ENCODE results near the gene CREM. TPM values are rescaled to one million over a fixed set of nuclear protein-coding genes. Genes with fewer than 3 reads are reported as not detected.

The CREM gene
- polyA plus RNA-seq, 4 donors: 39.2 to 85.1 (median 48.4) TPM

DNA sequence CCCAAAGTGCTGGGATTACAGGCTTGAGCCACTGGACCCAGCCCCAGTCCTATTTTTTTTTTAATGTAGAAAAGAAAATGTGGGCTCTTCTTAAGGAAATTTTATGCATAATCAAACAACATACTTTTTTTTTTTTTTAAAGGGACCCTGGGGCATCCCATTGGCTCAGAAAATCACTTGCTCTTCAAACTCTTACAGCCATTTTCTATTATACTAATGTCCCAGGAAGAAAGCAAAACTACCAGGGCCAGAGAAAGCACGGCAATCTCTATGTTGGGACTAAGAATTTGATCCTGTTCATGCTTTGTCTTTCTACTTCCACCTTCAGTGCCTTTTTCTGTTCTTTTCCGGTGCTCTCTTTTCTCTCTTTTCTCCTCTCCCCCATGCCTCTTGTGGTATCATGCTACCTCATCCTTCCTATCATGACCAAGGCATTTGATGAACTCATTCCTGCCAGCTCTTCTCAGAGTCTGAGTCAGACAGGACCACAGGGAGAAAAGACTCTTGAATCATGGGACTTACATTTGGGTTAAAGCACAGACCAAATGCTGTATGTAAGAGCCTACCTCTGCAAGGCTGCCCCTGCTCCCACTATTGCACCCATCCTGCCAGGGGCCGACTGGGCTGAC is 133.2 kb downstream of the CREM start:
- no peak for DNase-seq (ENCODE audit: low read depth in 4 of 4, low spot score in 2 of 4)

GRCh38 chr10:35262436-35262835 is 135.8 kb downstream of the CREM start:
- DNase-seq (ENCODE audit: low read depth in 4 of 4, low spot score in 2 of 4): no peak

Other genes starting within 250 kb of the CREM start
- 10 to 100 TPM; 37.6 to 43.7 (median 39.8) TPM for gene CUL2, start 36.5 kb upstream of the CREM start, polyA plus RNA-seq (ENCODE audit: insufficient read length in 4 of 4)
- 100 to 1,000 TPM in 2 of 4 donors, 10 to 100 TPM in 2; 87.1 to 120 (median 103) TPM for gene CCNY, start 209.7 kb downstream of the CREM start, polyA plus RNA-seq (ENCODE audit: insufficient read length in 4 of 4)

Measured in left renal cortex interstitium (tissue), 4 donors.